HG03097 (cell line): ENCODE data around the gene SPRY2.

ENCODE experiments used
- ATAC-seq: cut with Tn5 transposase; IDR thresholded peaks from one replicate; pipeline ENCODE4 v1.9.1; 2021; ENCODE audit not compliant: unreplicated experiment, low FRiP score

SPRY2 gene

GRCh38 chr13:80314711-80315653 is 25.9 kb downstream of the SPRY2 start:
- no peak for ATAC-seq

- no peak for ATAC-seq
These were observed 27.2 kb downstream of the SPRY2 start for GRCh38 chr13:80313668-80314256.

- no peak for ATAC-seq
These were observed 28.0 kb downstream of the SPRY2 start for GRCh38 chr13:80312967-80313366.

GRCh38 chr13:80312012-80312704 is 28.8 kb downstream of the SPRY2 start:
- ATAC-seq, result no peak

GRCh38 chr13:80309926-80310325 is 31.0 kb downstream of the SPRY2 start:
- no peak for ATAC-seq

GRCh38 chr13:80307401-80307987 is 33.4 kb downstream of the SPRY2 start:
- no peak for ATAC-seq

- no peak for ATAC-seq
These were observed 34.5 kb downstream of the SPRY2 start for GRCh38 chr13:80306337-80306972.

- ATAC-seq, result no peak
These were observed 35.2 kb downstream of the SPRY2 start for GRCh38 chr13:80305737-80306136.

- no peak for ATAC-seq
These were observed 37.6 kb downstream of the SPRY2 start for GRCh38 chr13:80303225-80303811.

- ATAC-seq, result no peak
These were observed 41.9 kb downstream of the SPRY2 start for GRCh38 chr13:80299046-80299445.

- no peak for ATAC-seq
These were observed 43.4 kb downstream of the SPRY2 start for GRCh38 chr13:80297503-80297902.

GRCh38 chr13:80297094-80297493 is 43.8 kb downstream of the SPRY2 start:
- no peak for ATAC-seq

GRCh38 chr13:80296638-80297037 is 44.3 kb downstream of the SPRY2 start:
- no peak for ATAC-seq

- ATAC-seq, result no peak
These were observed 50.3 kb downstream of the SPRY2 start for GRCh38 chr13:80290591-80290990.
